ENCODE results near the gene ANKRD34A. TPM values are rescaled to one million over a fixed set of nuclear protein-coding genes. Genes with fewer than 3 reads are reported as not detected.

Gene ANKRD34A
- total and polyA plus RNA-seq, 2 of the 13 experiments (the other 11 are each of a cell fraction or from before 2014, with no cell fraction given), result 0.05 to 0.07 TPM

- no peak for FAIRE-seq
- Histone ChIP-seq H3K4me2 (ENCODE audit: low read depth, low read length) (peak overlapping the region; percentile 99), H3K9ac (ENCODE audit: insufficient read depth, low read depth, low read length) (peak overlapping the region; percentile 62), H3K27me3 (ENCODE audit: control insufficient read depth in 1 of 2, insufficient read depth in 2 of 2, low read length in 2 of 2) (peaks cover 0 to 30% of the 10 kb centered on the region in 2 experiments; a peak in 3 of 5 replicates), H3K4me3 (replicated peaks in 1 of 3; ENCODE audit: insufficient read depth in 1 of 3, low read depth in 2 of 3, low read length in 3 of 3) (peak overlapping the region; percentile 60 to 91 (median 68)), H3K27ac (ENCODE audit: extremely low read length, insufficient read depth, low read length) (no peak overlapping the region), H4K20me1 (ENCODE audit: insufficient read depth, low read length) (no peaks in the 10 kb centered on the region), H3K4me1 (ENCODE audit: insufficient read depth, low read length) (peaks cover 71% of the 10 kb centered on the region), H3K9me3 (ENCODE audit: low read length) (no peaks in the 10 kb centered on the region), H3K36me3 (replicated peaks in 1 of 2; ENCODE audit: control insufficient read depth in 1 of 2, insufficient read depth in 2 of 2, low read length in 2 of 2) (no peaks in the 10 kb centered on the region), H2AFZ (ENCODE audit: low read length) (no peak overlapping the region), H3K79me2 (ENCODE audit: insufficient read depth, low read length) (peaks cover 16% of the 10 kb centered on the region)
- 0% methylated on average over 4 of the region's 12 CpGs for whole genome bisulfite sequencing (ENCODE audit: low lambda C conversion rate)
- in situ Hi-C loops (cut with HindIII; ENCODE audit: extremely low pct_ligation_motif_present, low pct_unique_long_range_greater_than_20kb), result loop anchor here (5.0 kb wide), 1 partner anchor 33 kb away; the partner anchor contains the start of gene RBM8A
- BruUV-seq (replicated peaks), result no TSS peak
- intact Hi-C loops (cut with micrococcal nuclease; ENCODE audit: unreplicated experiment), result loop anchor here (5.0 kb wide), 3 partner anchors 47 to 103 kb away; partner anchors contain the start of gene PIAS3
- DNase-seq (ENCODE audit: low spot score), result no peak
- CTCF ChIA-PET (ENCODE audit: low intra/inter-chr PET ratio, low total read pairs), result no interaction called here
- TF ChIP-seq ZSCAN25 (CRISPR knock-in tag; IDR thresholded peaks at IDR 0.05), result peak; percentile 6; the same call in 1 of the 2 replicates
- 0 out of 2 replicates have a peak, but pooled peaks have one; percentile 7 for TF ChIP-seq ZNF296 (CRISPR knock-in tag; conservative IDR thresholded peaks at IDR 0.05)
- 0 out of 2 replicates have a peak, but pooled peaks have one; percentile 36 for TF ChIP-seq ZXDC (CRISPR knock-in tag; IDR thresholded peaks at IDR 0.05)
- 0 out of 2 replicates have a peak, but pooled peaks have one; percentile 54 for TF ChIP-seq ZNF558 (CRISPR knock-in tag; IDR thresholded peaks at IDR 0.05; ENCODE audit: borderline replicate concordance)
- TF ChIP-seq MNT (IDR thresholded peaks at IDR 0.05), result peak; percentile 63
- TF ChIP-seq NPAS2 (CRISPR knock-in tag; IDR thresholded peaks at IDR 0.05; ENCODE audit: borderline replicate concordance), result no peak
- TF ChIP-seq DZIP1 (CRISPR knock-in tag; IDR thresholded peaks at IDR 0.05), result 0 out of 2 replicates have a peak, but pooled peaks have one; percentile 23
- TF ChIP-seq ZNF569 (CRISPR knock-in tag; IDR thresholded peaks at IDR 0.05; ENCODE audit: borderline replicate concordance), result 0 out of 2 replicates have a peak, but pooled peaks have one; percentile 28
- TF ChIP-seq SMAD1 (CRISPR knock-in tag; IDR thresholded peaks at IDR 0.05; ENCODE audit: borderline replicate concordance, low read depth), result no peak
- peak; percentile 0; the same call in 1 of the 3 replicates for ATAC-seq
- POLR2A ChIA-PET, result no interaction called here
These were observed 4.4 kb downstream of the ANKRD34A start for GRCh38 chr1:145959957-145960467.
